Neural cell (in vitro differentiated cells): ENCODE results near the gene TPM2.

Experiments used
- CTCF ChIP-seq: fragments of 450-650 bp; IDR thresholded peaks from 2 replicates; pipeline ENCODE4 v1.5.1; 2014; ENCODE audit warnings: antibody characterized with exemption, mild to moderate bottlenecking, moderate library complexity; ENCODE audit not compliant: poor library complexity, severe bottlenecking
- EZH2 ChIP-seq: fragments of 200-600, 300-800 bp; shearing (Covaris generic), sonication (generic); IDR thresholded peaks from 2 replicates; pipeline ENCODE4 v1.6.1; 2014; ENCODE audit warnings: antibody characterized with exemption, low read length, borderline replicate concordance, mild to moderate bottlenecking; ENCODE audit not compliant: insufficient read depth, poor library complexity, severe bottlenecking
- REST ChIP-seq: IDR thresholded peaks from 2 replicates; pipeline ENCODE4 v1.6.1; 2012; ENCODE audit warnings: borderline replicate concordance

- TF ChIP-seq CTCF (no peak), EZH2 (no peak), REST (no peak)
These were observed 9.9 kb downstream of the TPM2 start for GRCh38 chr9:35679766-35680330.
